GM19240 (cell line): ENCODE measurements around the gene PDE7B.
"Not testable (repeated sequence)": the region's sequence is repeated elsewhere in the genome, so short reads cannot be mapped to it uniquely, and the experiment has no call there.

ENCODE experiments used
- DNase-seq: peaks from one replicate; pipeline ENCODE4 v3.0.0; 2011; ENCODE audit warnings: low spot score; ENCODE audit not compliant: insufficient read length

The PDE7B gene

GRCh38 chr6:136102991-136103688 is 251.6 kb downstream of the PDE7B start:
- DNase-seq: no peak

- DNase-seq: no peak
Measured at GRCh38 chr6:136103763-136104311, 252.3 kb downstream of the PDE7B start.

GRCh38 chr6:136104556-136104955 is 253.1 kb downstream of the PDE7B start:
- no peak for DNase-seq

- DNase-seq: not testable (repeated sequence)
Measured at GRCh38 chr6:136105797-136106196, 254.3 kb downstream of the PDE7B start.

- no peak for DNase-seq
Measured at GRCh38 chr6:136108361-136108945, 257.0 kb downstream of the PDE7B start.

GRCh38 chr6:136111831-136112230 is 260.3 kb downstream of the PDE7B start:
- no peak for DNase-seq

GRCh38 chr6:136112262-136112661 is 260.8 kb downstream of the PDE7B start:
- no peak for DNase-seq

- no peak for DNase-seq
Measured at GRCh38 chr6:136113736-136114173, 262.3 kb downstream of the PDE7B start.

GRCh38 chr6:136114661-136115060 is 263.2 kb downstream of the PDE7B start:
- DNase-seq: no peak

- DNase-seq: no peak
Measured at GRCh38 chr6:136115941-136116340, 264.4 kb downstream of the PDE7B start.

- no peak for DNase-seq
Measured at GRCh38 chr6:136117081-136117480, 265.6 kb downstream of the PDE7B start.

GRCh38 chr6:136118787-136119186 is 267.3 kb downstream of the PDE7B start:
- DNase-seq: no peak

- no peak for DNase-seq
Measured at GRCh38 chr6:136123468-136123867, 272.0 kb downstream of the PDE7B start.

- DNase-seq: no peak
Measured at GRCh38 chr6:136125585-136125984, 274.1 kb downstream of the PDE7B start.

- DNase-seq: no peak
Measured at GRCh38 chr6:136127873-136128272, 276.4 kb downstream of the PDE7B start.

- no peak for DNase-seq
Measured at GRCh38 chr6:136129365-136129764, 277.9 kb downstream of the PDE7B start.

GRCh38 chr6:136134268-136134667 is 282.8 kb downstream of the PDE7B start:
- DNase-seq: no peak

GRCh38 chr6:136134751-136135150 is 283.2 kb downstream of the PDE7B start:
- DNase-seq: no peak

- no peak for DNase-seq
Measured at GRCh38 chr6:136136274-136136673, 284.8 kb downstream of the PDE7B start.

- DNase-seq: no peak
Measured at GRCh38 chr6:136137008-136137692, 285.6 kb downstream of the PDE7B start.

GRCh38 chr6:136137739-136138402 is 286.4 kb downstream of the PDE7B start:
- no peak for DNase-seq

GRCh38 chr6:136139111-136139510 is 287.6 kb downstream of the PDE7B start:
- DNase-seq: not testable (repeated sequence)
